Ovary (tissue), 9 donors: Measurements from ENCODE around the gene AEBP2. TPM values are rescaled to one million over a fixed set of nuclear protein-coding genes. Genes with fewer than 3 reads are reported as not detected.
"Not testable (repeated sequence)": the region's sequence is repeated elsewhere in the genome, so short reads cannot be mapped to it uniquely, and the experiment has no call there.

Experiments used
- DNase-seq, 5 donors: peaks; one replicate each; pipeline ENCODE4 v3.0.0-alpha.2; 2019 to 2020
- H3K27ac ChIP-seq, 2 donors: fragments of 200-600 bp; one replicate each; pipeline versions ENCODE4 v1.5.1 to v1.8.0; 2019 to 2022
- H3K27me3 ChIP-seq: fragments of 200-600 bp; one replicate; pipeline ENCODE4 v1.8.0; 2022
- H3K36me3 ChIP-seq: fragments of 200-600 bp; sonication (generic); one replicate; pipeline ENCODE4 v1.5.1; 2019
- H3K4me1 ChIP-seq: one replicate; pipeline ENCODE4 v1.8.1; 2013; ENCODE audit warnings: mild to moderate bottlenecking, moderate library complexity; ENCODE audit not compliant: insufficient read depth
- H3K4me3 ChIP-seq: fragments of 200-600 bp; sonication (generic); one replicate; pipeline ENCODE4 v1.5.1; 2017
- H3K9me3 ChIP-seq, 2 donors: fragments of 200-600 bp in 1 of 2; sonication (generic) in 1 of 2; one replicate each; pipeline versions ENCODE4 v1.5.1 to v1.8.1; 2013 to 2019; ENCODE audit warnings: mild to moderate bottlenecking in 1 of 2, moderate library complexity in 1 of 2
- EP300 ChIP-seq: sonication (generic); formaldehyde crosslinking; IDR thresholded peaks from one replicate; pipeline ENCODE4 v1.6.1; 2017; ENCODE audit warnings: antibody characterized with exemption
- POLR2A ChIP-seq: fragments of 450-650 bp; IDR thresholded peaks from one replicate; pipeline ENCODE4 v1.6.1; 2017; ENCODE audit warnings: antibody characterized with exemption, mild to moderate bottlenecking, moderate library complexity
- WGBS, 3 donors: extraction: QIAGEN DNeasy Blood & Tissue Kit in 1 of 3; methylation state at CpG; one replicate each; pipeline versions ENCODE4 v1.1.5 to v1.1.7; 2013 to 2017; 5-methylcytosine and 5-hydroxymethylcytosine counted together
- intact Hi-C, 4 donors: fragments of 100-400 bp; cut with DNase I; formaldehyde crosslinking; loops; one replicate each; pipeline versions ENCODE4 v1.11.0 to v1.15.1; 2022 to 2023
- polyA plus RNA-seq, 2 donors: library from polyadenylated mRNA; stranded (reverse); fragments of 200-250 nt in 1 of 2; fragments of 350-450 nt in 1 of 2; fragmentation: Illumina TruSeq in 1 of 2; extraction: RNeasy Lipid Tissue Mini Kit (QIAGEN cat#74804) in 1 of 2; gene quantifications; one replicate each; pipeline ENCODE4 v1.2.3, GENCODE V29; 2013 to 2014
- total RNA-seq, 7 donors: library from RNA; depleted of rRNA in 2 of 7; stranded (reverse); fragments of >200 nt in 2 of 7; fragmentation: NEBNext Ultra II Directional in 3 of 7; extraction: Animal tissue kit (Norgen Biotek cat#: 25700) in 3 of 7; gene quantifications; one replicate each; pipeline versions ENCODE4 v1.1.0 to v1.2.4, GENCODE V29; 2016 to 2023
- TF ChIP-seq, protein P1 (sequence below), 3 donors: fragments of 450-650 bp in 2 of 3; fragments of 200-600 bp in 1 of 3; IDR thresholded peaks; one replicate each; pipeline versions ENCODE4 v1.5.1 to v1.8.0; 2016 to 2022; ENCODE audit warnings: antibody characterized with exemption in 3 of 3, mild to moderate bottlenecking in 1 of 3
- donor health status: DM: no; HTN: no; CAD: no; lungs with moderate emphysema.
- donor health status: DM: no; HTN: no; CAD: no.
- donor health status: Bipolar disorder and iron deficiency.
- donor health status: DM: yes; HTN: yes; CAD: no.
- donor health status: DM: no; HTN: no; CAD: no.
- donor health status: DM: yes; HTN: yes; CAD: no.

Gene AEBP2
- total and polyA plus RNA-seq, 9 donors = 22.4 to 62.4 (median 50.3) TPM

DNA sequence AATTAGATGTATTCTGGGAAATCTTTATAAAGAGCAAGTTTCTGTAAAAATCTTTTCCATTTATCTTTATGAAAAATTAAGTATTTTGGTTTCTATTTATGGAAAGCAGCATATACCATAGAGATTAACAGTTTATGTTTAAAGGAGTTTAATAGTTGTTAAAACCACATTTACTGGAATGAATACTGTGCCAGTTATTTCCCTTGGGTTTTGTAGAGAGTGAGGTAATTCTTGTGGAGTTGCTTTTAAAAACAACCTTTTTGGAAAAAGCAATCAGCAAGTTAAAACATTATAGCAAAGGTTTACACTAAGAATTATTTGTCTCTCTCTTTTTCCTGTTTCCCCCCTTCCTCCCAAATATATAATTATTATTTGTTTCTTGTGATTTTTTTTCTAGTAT lies 34.9 kb downstream of the AEBP2 start:
- Histone ChIP-seq H3K27ac (no peak overlapping the region), H3K9me3 (no peaks in the 10 kb centered on the region), H3K27me3 (no peaks in the 10 kb centered on the region), H3K36me3 (no peaks in the 10 kb centered on the region), H3K4me3 (no peak overlapping the region), H3K4me1 (peaks cover 6% of the 10 kb centered on the region)
- intact Hi-C loops = no loop called here
- no peak for DNase-seq
- no peak for TF ChIP-seq POLR2A
- no peak for TF ChIP-seq EP300
- TF ChIP-seq, protein P1, sequence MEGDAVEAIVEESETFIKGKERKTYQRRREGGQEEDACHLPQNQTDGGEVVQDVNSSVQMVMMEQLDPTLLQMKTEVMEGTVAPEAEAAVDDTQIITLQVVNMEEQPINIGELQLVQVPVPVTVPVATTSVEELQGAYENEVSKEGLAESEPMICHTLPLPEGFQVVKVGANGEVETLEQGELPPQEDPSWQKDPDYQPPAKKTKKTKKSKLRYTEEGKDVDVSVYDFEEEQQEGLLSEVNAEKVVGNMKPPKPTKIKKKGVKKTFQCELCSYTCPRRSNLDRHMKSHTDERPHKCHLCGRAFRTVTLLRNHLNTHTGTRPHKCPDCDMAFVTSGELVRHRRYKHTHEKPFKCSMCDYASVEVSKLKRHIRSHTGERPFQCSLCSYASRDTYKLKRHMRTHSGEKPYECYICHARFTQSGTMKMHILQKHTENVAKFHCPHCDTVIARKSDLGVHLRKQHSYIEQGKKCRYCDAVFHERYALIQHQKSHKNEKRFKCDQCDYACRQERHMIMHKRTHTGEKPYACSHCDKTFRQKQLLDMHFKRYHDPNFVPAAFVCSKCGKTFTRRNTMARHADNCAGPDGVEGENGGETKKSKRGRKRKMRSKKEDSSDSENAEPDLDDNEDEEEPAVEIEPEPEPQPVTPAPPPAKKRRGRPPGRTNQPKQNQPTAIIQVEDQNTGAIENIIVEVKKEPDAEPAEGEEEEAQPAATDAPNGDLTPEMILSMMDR (IDR thresholded peaks at IDR 0.05) = no peak

DNA sequence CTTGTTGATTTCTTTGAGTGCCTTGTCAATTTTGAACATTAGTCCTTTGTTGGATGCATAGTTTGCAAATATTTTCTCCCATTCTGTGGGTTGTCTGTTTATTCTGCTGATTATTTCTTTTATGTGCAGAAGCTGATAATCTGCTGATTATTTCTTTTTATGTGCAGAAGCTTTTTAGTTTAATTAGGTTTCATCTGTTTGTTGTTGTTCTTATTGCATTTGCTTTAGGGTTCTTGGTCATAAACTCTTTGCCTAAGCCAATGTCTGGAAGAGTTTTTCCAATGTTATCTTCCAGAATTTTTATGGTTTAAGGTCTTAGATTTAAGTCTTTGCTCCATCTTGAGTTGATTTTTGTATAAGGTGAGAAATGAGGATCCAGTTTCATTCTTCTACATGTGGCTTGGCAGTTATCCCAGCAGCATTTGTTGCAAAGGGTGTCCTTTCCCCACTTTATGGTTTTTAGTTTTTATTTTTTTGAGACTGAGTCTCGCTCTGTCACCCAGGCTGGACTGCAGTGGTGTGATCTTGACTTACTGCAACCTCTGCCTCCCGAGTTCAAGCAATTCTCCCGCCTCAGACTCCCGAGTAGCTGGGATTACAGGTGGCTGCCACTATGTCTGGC lies 36.7 kb downstream of the AEBP2 start:
- intact Hi-C loops, H3K9me3 ChIP-seq, H3K27me3 ChIP-seq, H3K4me3 ChIP-seq, DNase-seq, H3K4me1 ChIP-seq, H3K27ac ChIP-seq, H3K36me3 ChIP-seq: not testable (repeated sequence)
- 94 to 96% (median 96%) methylated on average over 4 of the region's 4 CpGs for WGBS, 3 donors

DNA sequence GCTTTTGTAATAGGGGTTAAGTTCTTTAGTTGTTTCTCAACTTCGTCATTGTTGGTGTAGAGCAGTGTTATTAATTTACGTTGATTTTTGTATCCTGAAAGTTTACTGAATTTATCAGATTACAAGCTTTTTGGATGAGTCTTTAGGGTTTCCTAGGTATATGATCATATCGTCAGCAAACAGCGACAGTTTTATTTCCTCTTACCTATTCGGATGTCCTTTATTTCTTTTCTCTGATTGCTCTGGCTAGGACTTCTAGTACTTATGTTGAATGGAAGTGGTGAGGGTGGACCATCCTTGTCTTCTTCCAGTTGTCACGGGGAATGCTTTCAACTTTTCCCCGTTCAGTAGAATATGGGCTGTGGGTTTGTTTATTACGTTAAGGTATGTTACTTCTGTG lies 37.8 kb downstream of the AEBP2 start:
- TF ChIP-seq EP300 (no peak), POLR2A (no peak)
- TF ChIP-seq, protein P1 (IDR thresholded peaks at IDR 0.05) = no peak
- H3K4me1 ChIP-seq = peaks cover 1% of the 10 kb centered on the region
- H3K9me3 ChIP-seq = no peaks in the 10 kb centered on the region
- H3K27ac ChIP-seq = no peak overlapping the region
- no peak for DNase-seq
- intact Hi-C loops = no loop called here
- H3K4me3 ChIP-seq = no peak overlapping the region
- WGBS, 3 donors = 95 to 97% (median 96%) methylated on average over 8 of the region's 8 CpGs
- H3K27me3 ChIP-seq = no peaks in the 10 kb centered on the region
- no peaks in the 10 kb centered on the region for H3K36me3 ChIP-seq

DNA sequence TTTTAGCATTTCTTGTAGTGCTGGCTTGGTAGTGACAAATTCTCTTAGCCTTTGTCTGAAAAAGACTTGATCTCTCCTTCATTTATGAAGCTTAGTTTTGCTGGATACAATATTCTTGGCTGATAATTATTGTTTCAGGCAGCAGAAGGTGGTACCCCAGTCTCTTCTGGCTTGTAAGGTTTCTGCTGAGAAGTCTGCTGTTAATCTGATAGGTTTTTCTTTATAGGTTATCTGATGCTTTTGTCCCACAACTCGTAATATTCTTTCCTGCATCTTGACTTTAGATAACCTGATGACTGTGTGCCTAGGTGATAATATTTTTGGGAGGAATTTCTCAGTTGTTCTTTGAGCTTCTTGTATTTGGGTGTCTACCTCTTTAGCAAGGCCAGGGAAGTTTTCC lies 41.2 kb downstream of the AEBP2 start:
- no peak for DNase-seq
- no peaks in the 10 kb centered on the region for H3K36me3 ChIP-seq
- no peak overlapping the region for H3K4me3 ChIP-seq
- no peak overlapping the region for H3K27ac ChIP-seq
- peaks cover 6% of the 10 kb centered on the region for H3K4me1 ChIP-seq
- H3K27me3 ChIP-seq = no peaks in the 10 kb centered on the region
- TF ChIP-seq POLR2A (no peak), EP300 (no peak)
- TF ChIP-seq, protein P1 (IDR thresholded peaks at IDR 0.05) = no peak
- 92 to 100% (median 96%) methylated on average over 1 of the region's 1 CpG for WGBS, 3 donors
- intact Hi-C loops = no loop called here
- no peaks in the 10 kb centered on the region for H3K9me3 ChIP-seq

DNA sequence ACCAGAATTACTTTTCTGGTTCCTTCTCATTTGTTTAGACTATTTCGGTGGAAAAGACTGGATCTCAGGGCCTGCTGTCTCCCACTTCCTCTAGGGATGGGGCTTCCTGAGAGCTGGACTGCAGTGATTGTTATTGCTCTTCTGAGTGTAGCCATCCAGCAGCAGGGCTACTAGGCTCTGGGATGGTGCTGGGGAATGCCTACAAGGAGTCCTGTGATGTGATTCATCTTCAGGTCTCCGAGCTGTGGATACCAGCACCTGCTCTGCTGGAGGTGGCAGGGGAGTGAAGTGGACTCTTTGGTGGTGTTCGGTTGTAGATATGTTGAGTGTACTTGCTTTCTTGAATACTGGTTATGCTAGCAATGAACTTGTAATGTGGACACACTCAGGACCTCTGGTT lies 42.7 kb downstream of the AEBP2 start:
- Histone ChIP-seq H3K4me3 (no peak overlapping the region), H3K4me1 (peaks cover 6% of the 10 kb centered on the region), H3K27me3 (no peaks in the 10 kb centered on the region), H3K27ac (no peak overlapping the region), H3K9me3 (no peaks in the 10 kb centered on the region), H3K36me3 (no peaks in the 10 kb centered on the region)
- intact Hi-C loops = no loop called here
- DNase-seq = no peak
- 72 to 80% (median 79%) methylated on average over 3 of the region's 3 CpGs for WGBS, 3 donors
- TF ChIP-seq POLR2A = no peak
- no peak for TF ChIP-seq EP300
- TF ChIP-seq, protein P1 (IDR thresholded peaks at IDR 0.05) = no peak
